Keratinocyte (primary cell): Measurements from ENCODE around the gene ITGB3. TPM values are rescaled to one million over a fixed set of nuclear protein-coding genes. Genes with fewer than 3 reads are reported as not detected.

ENCODE experiments used
- DNase-seq: peaks from one replicate; pipeline ENCODE4 v3.0.0-alpha.2; 2011; ENCODE audit warnings: low read depth, missing footprints, low spot score
- FAIRE-seq: peaks from 2 replicates; lab custom pipeline; 2011; peaks lifted over from hg19 to GRCh38; lab: Jason Lieb, UNC
- H2AFZ ChIP-seq: 2 replicates; pipeline ENCODE4 v1.6.0; 2012; ENCODE audit warnings: low read length, control low read depth, inconsistent platforms; ENCODE audit not compliant: control insufficient read depth
- H3K27ac ChIP-seq: 2 replicates; pipeline ENCODE4 v1.5.1; 2011; ENCODE audit warnings: low read length; ENCODE audit not compliant: control insufficient read depth, insufficient read depth
- H3K27me3 ChIP-seq: 3 replicates; pipeline ENCODE4 v1.6.0; 2011; ENCODE audit warnings: low read length; ENCODE audit not compliant: control insufficient read depth, insufficient read depth; ENCODE audit errors: extremely low read depth
- H3K36me3 ChIP-seq, 2 experiments: 2 replicates in 1 of 2; 3 replicates in 1 of 2; pipeline ENCODE4 v1.5.1; 2011; ENCODE audit warnings: low read length in 2 of 2, mild to moderate bottlenecking in 1 of 2; ENCODE audit not compliant: control insufficient read depth in 2 of 2, insufficient read depth in 2 of 2; ENCODE audit errors: extremely low read depth in 1 of 2
- H3K4me1 ChIP-seq: 3 replicates; pipeline ENCODE4 v1.5.1; 2011; ENCODE audit warnings: low read length; ENCODE audit not compliant: control insufficient read depth, insufficient read depth; ENCODE audit errors: extremely low read depth
- H3K4me2 ChIP-seq: 3 replicates; pipeline ENCODE4 v1.6.0; 2011; ENCODE audit warnings: low read depth, low read length; ENCODE audit not compliant: control insufficient read depth, insufficient read depth; ENCODE audit errors: extremely low read depth
- H3K4me3 ChIP-seq, 3 experiments: fragments of 200-600 bp in 1 of 3; sonication (generic) in 1 of 3; 2 replicates in 2 of 3; 3 replicates in 1 of 3; pipeline ENCODE4 v1.5.1; 2011 to 2016; ENCODE audit warnings: low read length in 3 of 3, mild to moderate bottlenecking in 3 of 3, control low read depth in 2 of 3, inconsistent platforms in 1 of 3, low read depth in 1 of 3, mixed read lengths in 1 of 3, mixed run types in 1 of 3, moderate library complexity in 1 of 3; ENCODE audit not compliant: control insufficient read depth in 2 of 3, insufficient read depth in 2 of 3; ENCODE audit errors: extremely low read depth in 1 of 3
- H3K79me2 ChIP-seq: 2 replicates; pipeline ENCODE4 v1.6.0; 2012; ENCODE audit warnings: low read length; ENCODE audit not compliant: control insufficient read depth, insufficient read depth
- H3K9ac ChIP-seq: 3 replicates; pipeline ENCODE4 v1.6.0; 2011; ENCODE audit warnings: low read length; ENCODE audit not compliant: control insufficient read depth, insufficient read depth; ENCODE audit errors: extremely low read depth
- H3K9me1 ChIP-seq: 3 replicates; pipeline ENCODE4 v1.6.0; 2011; ENCODE audit warnings: low read length; ENCODE audit not compliant: control insufficient read depth, insufficient read depth; ENCODE audit errors: extremely low read depth
- H3K9me3 ChIP-seq: 2 replicates; pipeline ENCODE4 v1.5.1; 2012; ENCODE audit warnings: low read depth, low read length; ENCODE audit not compliant: control insufficient read depth
- H4K20me1 ChIP-seq: 3 replicates; pipeline ENCODE4 v1.6.0; 2011; ENCODE audit warnings: low read length; ENCODE audit not compliant: control insufficient read depth, insufficient read depth; ENCODE audit errors: extremely low read depth
- CTCF ChIP-seq, 3 experiments: IDR thresholded peaks in 1 of 3; conservative IDR thresholded peaks in 1 of 3; optimal IDR thresholded peaks in 1 of 3; 2 replicates in 2 of 3; 3 replicates in 1 of 3; pipeline versions ENCODE3 to v1.5.1; 2011; ENCODE audit warnings: low read length in 3 of 3, mild to moderate bottlenecking in 3 of 3, moderate library complexity in 2 of 3, control low read depth in 1 of 3, inconsistent platforms in 1 of 3; ENCODE audit not compliant: insufficient read depth in 2 of 3; ENCODE audit errors: extremely low read depth in 1 of 3
- EZH2 ChIP-seq: IDR thresholded peaks from one replicate; pipeline ENCODE4 v1.6.1; 2012; ENCODE audit warnings: inconsistent platforms, mild to moderate bottlenecking, low read length, moderate library complexity
- dilution Hi-C: fragments of 300-500 bp; cut with MboI; formaldehyde crosslinking; loops from one replicate; pipeline ENCODE4 v1.7.0; 2020; ENCODE audit warnings: low sequenced_read_pairs; ENCODE audit not compliant: extremely low pct_ligation_motif_present
- polyA plus RNA-seq, 5 experiments: library from polyadenylated mRNA; depleted of rRNA in 3 of 5; stranded (reverse) in 3 of 5; stranded (forward) in 1 of 5; unstranded in 1 of 5; fragments of >200 nt; gene quantifications; 1 replicate in 1 of 5; 2 replicates in 3 of 5; 3 replicates in 1 of 5; pipeline versions ENCODE4 v1.2.1 to v1.2.3, GENCODE V29; 2011 to 2012; ENCODE audit warnings: missing spikeins in 2 of 5, low read depth in 1 of 5, low replicate concordance in 1 of 5

ITGB3 gene
- polyA plus RNA-seq, 1 donor (not counting 4 experiments of a cell fraction or from before 2014, with no cell fraction given) = not detected

GRCh38 chr17:47225436-47225858, 28.2 kb upstream of the ITGB3 start:
- DNase-seq = no peak
- H3K36me3 ChIP-seq = no peaks in the 10 kb centered on the region
- dilution Hi-C loops = no loop called here
- H3K27ac ChIP-seq = no peak overlapping the region
- H3K4me1 ChIP-seq = peaks cover 31% of the 10 kb centered on the region
- no peaks in the 10 kb centered on the region for H4K20me1 ChIP-seq
- H3K4me3 ChIP-seq = no peak overlapping the region
- no peaks in the 10 kb centered on the region for H3K9me3 ChIP-seq
- H3K4me2 ChIP-seq = peak overlapping the region; percentile 44
- no peaks in the 10 kb centered on the region for H3K9me1 ChIP-seq
- no peak overlapping the region for H2AFZ ChIP-seq
- peaks cover 2% of the 10 kb centered on the region for H3K27me3 ChIP-seq
- no peaks in the 10 kb centered on the region for H3K79me2 ChIP-seq
- no peak overlapping the region for H3K9ac ChIP-seq
- no peak for TF ChIP-seq EZH2
- peak; percentile 39 for FAIRE-seq

GRCh38 chr17:47225911-47226688, 27.5 kb upstream of the ITGB3 start:
- no peaks in the 10 kb centered on the region for H3K9me1 ChIP-seq
- H3K27ac ChIP-seq = no peak overlapping the region
- no peaks in the 10 kb centered on the region for H4K20me1 ChIP-seq
- H3K4me1 ChIP-seq = peaks cover 31% of the 10 kb centered on the region
- H3K27me3 ChIP-seq = peaks cover 9% of the 10 kb centered on the region
- H3K36me3 ChIP-seq = no peaks in the 10 kb centered on the region
- DNase-seq (no peak), FAIRE-seq (no peak)
- H3K79me2 ChIP-seq = no peaks in the 10 kb centered on the region
- dilution Hi-C loops = no loop called here
- no peak overlapping the region for H3K4me3 ChIP-seq
- no peak overlapping the region for H3K9ac ChIP-seq
- H3K4me2 ChIP-seq = no peak overlapping the region
- TF ChIP-seq CTCF (optimal IDR thresholded peaks at IDR 0.05 in 1 of 3, IDR thresholded peaks at IDR 0.05 in 1 of 3, conservative IDR thresholded peaks at IDR 0.05 in 1 of 3; ENCODE audit: extremely low read depth in 1 of 3, insufficient read depth in 2 of 3, low read length in 3 of 3) = no peak
- TF ChIP-seq EZH2 = no peak
- H3K9me3 ChIP-seq = no peaks in the 10 kb centered on the region
- H2AFZ ChIP-seq = no peak overlapping the region
